ENCODE results near the gene OLFML1. TPM values are rescaled to one million over a fixed set of nuclear protein-coding genes. Genes with fewer than 3 reads are reported as not detected.

The OLFML1 gene
- total and polyA plus RNA-seq, 2 of the 13 experiments (the other 11 are each of a cell fraction or from before 2014, with no cell fraction given): 0.89 to 0.90 TPM

DNA sequence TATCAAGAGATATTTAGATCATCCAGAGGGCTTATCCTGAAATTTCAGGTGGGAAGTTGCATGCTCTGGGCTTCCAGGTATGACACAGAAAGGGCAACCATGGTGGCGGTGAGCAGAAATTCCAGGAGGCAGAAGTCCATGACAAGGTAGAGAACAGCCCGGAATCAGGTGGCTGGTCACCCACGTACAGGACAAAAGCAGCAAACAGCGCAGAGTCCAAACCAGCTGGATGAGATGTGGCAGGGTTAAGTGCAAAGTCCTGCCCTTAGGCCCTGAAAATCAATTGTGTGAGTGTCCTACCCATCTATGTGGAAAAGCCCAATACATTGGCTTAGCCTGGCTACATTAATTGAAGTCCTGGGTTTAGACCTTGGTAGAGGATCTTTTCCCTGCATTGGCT is 40.1 kb downstream of the OLFML1 start (continued):
- TF ChIP-seq, protein P1, sequence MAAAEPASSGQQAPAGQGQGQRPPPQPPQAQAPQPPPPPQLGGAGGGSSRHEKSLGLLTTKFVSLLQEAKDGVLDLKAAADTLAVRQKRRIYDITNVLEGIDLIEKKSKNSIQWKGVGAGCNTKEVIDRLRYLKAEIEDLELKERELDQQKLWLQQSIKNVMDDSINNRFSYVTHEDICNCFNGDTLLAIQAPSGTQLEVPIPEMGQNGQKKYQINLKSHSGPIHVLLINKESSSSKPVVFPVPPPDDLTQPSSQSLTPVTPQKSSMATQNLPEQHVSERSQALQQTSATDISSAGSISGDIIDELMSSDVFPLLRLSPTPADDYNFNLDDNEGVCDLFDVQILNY (CRISPR knock-in tag; conservative IDR thresholded peaks at IDR 0.05): no peak
- TF ChIP-seq ZNF44 (CRISPR knock-in tag; IDR thresholded peaks at IDR 0.05) (no peak), RFX1 (IDR thresholded peaks at IDR 0.05) (no peak), ZNF101 (CRISPR knock-in tag; IDR thresholded peaks at IDR 0.05; ENCODE audit: borderline replicate concordance, low read depth) (no peak), XBP1 (CRISPR knock-in tag; IDR thresholded peaks at IDR 0.05) (no peak), GPBP1L1 (CRISPR knock-in tag; IDR thresholded peaks at IDR 0.05) (no peak), ZNF878 (CRISPR knock-in tag; IDR thresholded peaks at IDR 0.05) (peak; percentile 39; the same call in 1 of the 2 replicates), MYNN (CRISPR knock-in tag; IDR thresholded peaks at IDR 0.05; ENCODE audit: low read depth) (no peak), ZNF326 (CRISPR knock-in tag; IDR thresholded peaks at IDR 0.05; ENCODE audit: borderline replicate concordance) (no peak), KLF12 (CRISPR knock-in tag; IDR thresholded peaks at IDR 0.05; ENCODE audit: borderline replicate concordance) (no peak), TAF1 (CRISPR knock-in tag; IDR thresholded peaks at IDR 0.05) (no peak), MAFG (CRISPR knock-in tag; IDR thresholded peaks at IDR 0.05) (no peak), IRX3 (CRISPR knock-in tag; IDR thresholded peaks at IDR 0.05; ENCODE audit: borderline replicate concordance, low read depth) (no peak), NFIC (IDR thresholded peaks at IDR 0.05; ENCODE audit: low read length) (peak; percentile 49; the same call in 1 of the 2 replicates), MED13 (CRISPR knock-in tag; IDR thresholded peaks at IDR 0.05) (no peak), HNRNPK (IDR thresholded peaks at IDR 0.05; ENCODE audit: low read depth, low read length, poor library complexity, severe bottlenecking) (no peak)
- TF ChIP-seq, protein P2, sequence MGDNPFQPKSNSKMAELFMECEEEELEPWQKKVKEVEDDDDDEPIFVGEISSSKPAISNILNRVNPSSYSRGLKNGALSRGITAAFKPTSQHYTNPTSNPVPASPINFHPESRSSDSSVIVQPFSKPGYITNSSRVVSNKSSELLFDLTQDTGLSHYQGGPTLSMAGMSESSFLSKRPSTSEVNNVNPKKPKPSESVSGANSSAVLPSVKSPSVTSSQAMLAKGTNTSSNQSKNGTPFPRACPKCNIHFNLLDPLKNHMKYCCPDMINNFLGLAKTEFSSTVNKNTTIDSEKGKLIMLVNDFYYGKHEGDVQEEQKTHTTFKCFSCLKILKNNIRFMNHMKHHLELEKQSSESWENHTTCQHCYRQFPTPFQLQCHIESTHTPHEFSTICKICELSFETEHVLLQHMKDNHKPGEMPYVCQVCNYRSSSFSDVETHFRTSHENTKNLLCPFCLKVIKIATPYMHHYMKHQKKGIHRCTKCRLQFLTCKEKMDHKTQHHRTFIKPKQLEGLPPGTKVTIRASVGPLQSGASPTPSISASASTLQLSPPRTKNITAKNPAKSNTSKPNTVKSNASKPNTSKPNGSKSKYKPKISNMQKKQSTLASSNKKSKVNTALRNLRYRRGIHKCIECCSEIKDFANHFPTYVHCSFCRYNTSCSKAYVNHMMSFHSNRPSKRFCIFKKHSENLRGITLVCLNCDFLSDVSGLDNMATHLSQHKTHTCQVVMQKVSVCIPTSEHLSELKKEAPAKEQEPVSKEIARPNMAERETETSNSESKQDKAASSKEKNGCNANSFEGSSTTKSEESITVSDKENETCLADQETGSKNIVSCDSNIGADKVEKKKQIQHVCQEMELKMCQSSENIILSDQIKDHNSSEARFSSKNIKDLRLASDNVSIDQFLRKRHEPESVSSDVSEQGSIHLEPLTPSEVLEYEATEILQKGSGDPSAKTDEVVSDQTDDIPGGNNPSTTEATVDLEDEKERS (CRISPR knock-in tag; IDR thresholded peaks at IDR 0.05): 0 out of 2 replicates have a peak, but pooled peaks have one; percentile 68
- TF ChIP-seq, protein P3, sequence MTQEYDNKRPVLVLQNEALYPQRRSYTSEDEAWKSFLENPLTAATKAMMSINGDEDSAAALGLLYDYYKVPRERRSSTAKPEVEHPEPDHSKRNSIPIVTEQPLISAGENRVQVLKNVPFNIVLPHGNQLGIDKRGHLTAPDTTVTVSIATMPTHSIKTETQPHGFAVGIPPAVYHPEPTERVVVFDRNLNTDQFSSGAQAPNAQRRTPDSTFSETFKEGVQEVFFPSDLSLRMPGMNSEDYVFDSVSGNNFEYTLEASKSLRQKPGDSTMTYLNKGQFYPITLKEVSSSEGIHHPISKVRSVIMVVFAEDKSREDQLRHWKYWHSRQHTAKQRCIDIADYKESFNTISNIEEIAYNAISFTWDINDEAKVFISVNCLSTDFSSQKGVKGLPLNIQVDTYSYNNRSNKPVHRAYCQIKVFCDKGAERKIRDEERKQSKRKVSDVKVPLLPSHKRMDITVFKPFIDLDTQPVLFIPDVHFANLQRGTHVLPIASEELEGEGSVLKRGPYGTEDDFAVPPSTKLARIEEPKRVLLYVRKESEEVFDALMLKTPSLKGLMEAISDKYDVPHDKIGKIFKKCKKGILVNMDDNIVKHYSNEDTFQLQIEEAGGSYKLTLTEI (CRISPR knock-in tag; conservative IDR thresholded peaks at IDR 0.05): no peak
- TF ChIP-seq, protein P4, sequence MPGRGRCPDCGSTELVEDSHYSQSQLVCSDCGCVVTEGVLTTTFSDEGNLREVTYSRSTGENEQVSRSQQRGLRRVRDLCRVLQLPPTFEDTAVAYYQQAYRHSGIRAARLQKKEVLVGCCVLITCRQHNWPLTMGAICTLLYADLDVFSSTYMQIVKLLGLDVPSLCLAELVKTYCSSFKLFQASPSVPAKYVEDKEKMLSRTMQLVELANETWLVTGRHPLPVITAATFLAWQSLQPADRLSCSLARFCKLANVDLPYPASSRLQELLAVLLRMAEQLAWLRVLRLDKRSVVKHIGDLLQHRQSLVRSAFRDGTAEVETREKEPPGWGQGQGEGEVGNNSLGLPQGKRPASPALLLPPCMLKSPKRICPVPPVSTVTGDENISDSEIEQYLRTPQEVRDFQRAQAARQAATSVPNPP (CRISPR knock-in tag; IDR thresholded peaks at IDR 0.05): no peak
- TF ChIP-seq, protein P5, sequence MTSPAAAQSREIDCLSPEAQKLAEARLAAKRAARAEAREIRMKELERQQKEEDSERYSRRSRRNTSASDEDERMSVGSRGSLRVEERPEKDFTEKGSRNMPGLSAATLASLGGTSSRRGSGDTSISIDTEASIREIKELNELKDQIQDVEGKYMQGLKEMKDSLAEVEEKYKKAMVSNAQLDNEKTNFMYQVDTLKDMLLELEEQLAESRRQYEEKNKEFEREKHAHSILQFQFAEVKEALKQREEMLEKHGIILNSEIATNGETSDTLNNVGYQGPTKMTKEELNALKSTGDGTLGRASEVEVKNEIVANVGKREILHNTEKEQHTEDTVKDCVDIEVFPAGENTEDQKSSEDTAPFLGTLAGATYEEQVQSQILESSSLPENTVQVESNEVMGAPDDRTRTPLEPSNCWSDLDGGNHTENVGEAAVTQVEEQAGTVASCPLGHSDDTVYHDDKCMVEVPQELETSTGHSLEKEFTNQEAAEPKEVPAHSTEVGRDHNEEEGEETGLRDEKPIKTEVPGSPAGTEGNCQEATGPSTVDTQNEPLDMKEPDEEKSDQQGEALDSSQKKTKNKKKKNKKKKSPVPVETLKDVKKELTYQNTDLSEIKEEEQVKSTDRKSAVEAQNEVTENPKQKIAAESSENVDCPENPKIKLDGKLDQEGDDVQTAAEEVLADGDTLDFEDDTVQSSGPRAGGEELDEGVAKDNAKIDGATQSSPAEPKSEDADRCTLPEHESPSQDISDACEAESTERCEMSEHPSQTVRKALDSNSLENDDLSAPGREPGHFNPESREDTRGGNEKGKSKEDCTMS (CRISPR knock-in tag; conservative IDR thresholded peaks at IDR 0.05): no peak

Data from HepG2 (cell line).